K562 (cell line): ENCODE results near the gene BPIFB2. TPM values are rescaled to one million over a fixed set of nuclear protein-coding genes. Genes with fewer than 3 reads are reported as not detected.
A peak's percentile ranks its signal among the peaks of the same experiment; 100 is the strongest.

Source experiments
- ATAC-seq: fragments of 200-7000 bp; cut with Tn5 transposase; 3 replicates; pipeline ENCODE4 v1.9.1; 2020; ENCODE audit warnings: moderate library complexity
- BruUV-seq: library from RNA; stranded (reverse); fragments of 400-500 nt; replicated peaks from 2 replicates; lab custom pipeline; 2021; lab: Mats Ljungman, UMichigan
- CTCF ChIA-PET: fragments of 300-600 bp; formaldehyde crosslinking; extraction: SDS; loops from one replicate; lab custom pipeline; 2021; ENCODE audit warnings: low intra/inter-chr PET ratio; lab: Yijun Ruan, JAX
- POLR2A ChIA-PET: fragments of 300-600, 350-650 bp; sonication (Branson Sonifier 250); formaldehyde crosslinking; extraction: SDS; loops from one replicate; lab custom pipeline; 2021; ENCODE audit warnings: antibody characterized with exemption, inconsistent platforms; lab: Yijun Ruan, JAX
- DNase-seq, 4 experiments: peaks; one replicate each; pipeline versions ENCODE4 v3.0.0 to v3.0.0-alpha.2; 2011 to 2018; ENCODE audit warnings: low spot score in 3 of 4, mixed read lengths in 3 of 4; ENCODE audit errors: extremely low read depth in 1 of 4
- FAIRE-seq: peaks from 2 replicates; lab custom pipeline; 2011; peaks lifted over from hg19 to GRCh38; lab: Jason Lieb, UNC
- H2AFZ ChIP-seq: 2 replicates; pipeline ENCODE4 v1.6.0; 2011; ENCODE audit warnings: low read depth, low read length, control low read depth, inconsistent platforms
- H3K27ac ChIP-seq: fragments of 200-600 bp; 3 replicates; pipeline ENCODE4 v1.8.0; 2011; ENCODE audit warnings: low read depth, mild to moderate bottlenecking, control low read depth, inconsistent platforms, low read length, moderate library complexity, mixed read lengths; ENCODE audit errors: extremely low read depth
- H3K27me3 ChIP-seq, 2 experiments: fragments of 300-600 bp in 1 of 2; 2 replicates in 1 of 2; 3 replicates in 1 of 2; pipeline versions ENCODE4 v1.6.0 to v1.8.0; 2011; ENCODE audit warnings: inconsistent platforms in 2 of 2, low read length in 2 of 2, mild to moderate bottlenecking in 1 of 2, mixed read lengths in 1 of 2, moderate library complexity in 1 of 2; ENCODE audit not compliant: control insufficient read depth in 2 of 2, insufficient read depth in 2 of 2
- H3K36me3 ChIP-seq: fragments of 300-600 bp; 3 replicates; pipeline ENCODE4 v1.8.0; 2011; ENCODE audit warnings: mild to moderate bottlenecking, low read length, inconsistent platforms; ENCODE audit not compliant: control insufficient read depth, insufficient read depth
- H3K4me1 ChIP-seq, 2 experiments: fragments of 200-600 bp in 1 of 2; replicated peaks in 1 of 2; 2 replicates in 1 of 2; 3 replicates in 1 of 2; pipeline versions ENCODE4 v1.5.1 to v1.8.0; 2011; ENCODE audit warnings: inconsistent platforms in 2 of 2, low read length in 2 of 2, mild to moderate bottlenecking in 1 of 2, mixed read lengths in 1 of 2, moderate library complexity in 1 of 2; ENCODE audit not compliant: control insufficient read depth in 2 of 2, insufficient read depth in 2 of 2
- H3K4me2 ChIP-seq: 2 replicates; pipeline ENCODE4 v1.6.1; 2011; ENCODE audit warnings: low read length, control low read depth, inconsistent platforms, mixed read lengths; ENCODE audit not compliant: insufficient read depth
- H3K4me3 ChIP-seq: fragments of 200-600 bp; sonication (generic), shearing (Covaris generic); 2 replicates; pipeline ENCODE4 v1.5.1; 2016; ENCODE audit warnings: control low read depth, inconsistent platforms
- H3K79me2 ChIP-seq: fragments of 200-600 bp; 3 replicates; pipeline ENCODE4 v1.8.0; 2011; ENCODE audit warnings: low read length, inconsistent platforms; ENCODE audit not compliant: control insufficient read depth, insufficient read depth
- H3K9ac ChIP-seq, 2 experiments: 2 replicates each; pipeline versions ENCODE4 v1.6.0 to v1.6.1; 2011; ENCODE audit warnings: low read depth in 2 of 2, low read length in 2 of 2, control low read depth in 1 of 2, inconsistent platforms in 1 of 2, mild to moderate bottlenecking in 1 of 2, mixed read lengths in 1 of 2; ENCODE audit not compliant: insufficient read depth in 1 of 2
- H3K9me1 ChIP-seq: one replicate; pipeline ENCODE4 v1.6.0; 2011; ENCODE audit warnings: inconsistent platforms, mild to moderate bottlenecking, low read length, moderate library complexity; ENCODE audit not compliant: control insufficient read depth, insufficient read depth
- H3K9me3 ChIP-seq: replicated peaks from 2 replicates; pipeline ENCODE4 v1.5.1; 2011; ENCODE audit warnings: low read depth, low read length, inconsistent platforms; ENCODE audit not compliant: control insufficient read depth, insufficient read depth
- H4K20me1 ChIP-seq: replicated peaks from 2 replicates; pipeline ENCODE4 v1.6.1; 2011; ENCODE audit warnings: low read length, inconsistent platforms, mixed read lengths; ENCODE audit not compliant: control insufficient read depth, insufficient read depth
- ARNT ChIP-seq, 2 experiments: fragments of 450-650 bp; IDR thresholded peaks; 2 replicates each; pipeline ENCODE4 v1.6.1; 2016; ENCODE audit warnings: mild to moderate bottlenecking in 1 of 2
- ATF3 ChIP-seq, 2 experiments: fragments of 450-650 bp in 1 of 2; sonication (generic) in 1 of 2; formaldehyde crosslinking in 1 of 2; IDR thresholded peaks in 1 of 2; conservative IDR thresholded peaks in 1 of 2; 2 replicates each; pipeline versions ENCODE4 v1.6.1 to v1.8.1; 2016 to 2023; ENCODE audit warnings: mild to moderate bottlenecking in 2 of 2, moderate library complexity in 2 of 2, inconsistent platforms in 1 of 2, missing genetic modification reagents in 1 of 2
- ELF1 ChIP-seq: fragments of 200-800 bp; sonication (Bioruptor generic); IDR thresholded peaks from 2 replicates; pipeline ENCODE4 v1.6.1; 2016; ENCODE audit warnings: missing genetic modification characterization, missing compliant biosample characterization
- ETV1 ChIP-seq: fragments of 450-650 bp; conservative IDR thresholded peaks from 2 replicates; pipeline ENCODE4 v1.6.1; 2016; ENCODE audit warnings: missing genetic modification characterization, control low read depth, low read depth, missing compliant biosample characterization
- EZH2 ChIP-seq: IDR thresholded peaks from 2 replicates; pipeline ENCODE4 v1.6.1; 2012; ENCODE audit warnings: low read depth, mild to moderate bottlenecking, inconsistent platforms, low read length, borderline replicate concordance
- GABPB2 ChIP-seq: fragments of 250-450 bp; sonication (Bioruptor Pico); conservative IDR thresholded peaks from 2 replicates; pipeline ENCODE4 v1.5.1; 2021; ENCODE audit warnings: mild to moderate bottlenecking
- HDAC6 ChIP-seq: IDR thresholded peaks from 2 replicates; pipeline ENCODE4 v1.6.1; 2012; ENCODE audit warnings: low read depth, mild to moderate bottlenecking, control low read depth, inconsistent platforms, low read length, moderate library complexity
- IRF9 ChIP-seq: fragments of 450-650 bp; IDR thresholded peaks from 2 replicates; pipeline ENCODE4 v1.6.1; 2016; ENCODE audit warnings: missing biosample characterization, missing genetic modification characterization
- NFIC ChIP-seq: fragments of 450-650 bp; IDR thresholded peaks from 2 replicates; pipeline ENCODE4 v1.6.1; 2017; ENCODE audit warnings: mild to moderate bottlenecking, inconsistent platforms
- PYGO2 ChIP-seq: fragments of 450-650 bp; IDR thresholded peaks from 2 replicates; pipeline ENCODE4 v1.6.1; 2016; ENCODE audit warnings: mild to moderate bottlenecking, missing genetic modification characterization, moderate library complexity, missing compliant biosample characterization
- RFX1 ChIP-seq: fragments of 450-650 bp; IDR thresholded peaks from 2 replicates; pipeline ENCODE4 v1.6.1; 2016; ENCODE audit warnings: mild to moderate bottlenecking, moderate library complexity
- SIN3A ChIP-seq, 2 experiments: fragments of 150-350 bp in 1 of 2; IDR thresholded peaks; 2 replicates each; pipeline ENCODE4 v1.6.1; 2011 to 2016; ENCODE audit warnings: borderline replicate concordance in 2 of 2, low read depth in 2 of 2, low read length in 2 of 2, mild to moderate bottlenecking in 2 of 2, moderate library complexity in 2 of 2; ENCODE audit not compliant: control insufficient read depth in 1 of 2
- SMARCC2 ChIP-seq: fragments of 450-650 bp; IDR thresholded peaks from 2 replicates; pipeline ENCODE4 v1.6.1; 2017; ENCODE audit warnings: antibody characterized with exemption, moderate library complexity, mild to moderate bottlenecking, low read depth
- SPI1 ChIP-seq: IDR thresholded peaks from 2 replicates; pipeline ENCODE4 v1.6.1; 2011; ENCODE audit warnings: low read depth, low read length, control low read depth, borderline replicate concordance
- ZFPM2 ChIP-seq: fragments of 250-450 bp; sonication (Bioruptor Pico); IDR thresholded peaks from 2 replicates; pipeline ENCODE4 v1.5.1; 2022; ENCODE audit warnings: mild to moderate bottlenecking
- ZNF347 ChIP-seq: fragments of 450-650 bp; formaldehyde crosslinking; IDR thresholded peaks from 2 replicates; pipeline ENCODE4 v1.4.0; 2020; ENCODE audit warnings: low read depth, mild to moderate bottlenecking, moderate library complexity
- ZNF408 ChIP-seq: fragments of 250-450 bp; sonication (Bioruptor Pico); IDR thresholded peaks from 2 replicates; pipeline ENCODE4 v1.4.0; 2020; ENCODE audit warnings: low read depth, mild to moderate bottlenecking, moderate library complexity
- ZNF57 ChIP-seq: fragments of 450-650 bp; formaldehyde crosslinking; IDR thresholded peaks from 2 replicates; pipeline ENCODE4 v1.4.0; 2020; ENCODE audit warnings: mild to moderate bottlenecking, moderate library complexity
- WGBS: fragments of 100-300 bp; shearing (Covaris generic); methylation state at CpG from one replicate; pipeline ENCODE4 v1.1.6; 2016; ENCODE audit warnings: low coverage, mixed read lengths; ENCODE audit not compliant: insufficient coverage; ENCODE audit errors: missing lambda C conversion rate; 5-methylcytosine and 5-hydroxymethylcytosine counted together
- in situ Hi-C: fragments of 300-500 bp; cut with MboI; formaldehyde crosslinking; loops from 4 replicates; pipeline ENCODE4 v1.15.0; 2018; ENCODE audit warnings: inconsistent platforms, mixed read lengths
- intact Hi-C: fragments of 100-400 bp; cut with micrococcal nuclease; formaldehyde crosslinking; loops from 2 replicates; pipeline ENCODE4 v1.14.2; 2022
- polyA plus RNA-seq, 8 experiments: library from polyadenylated mRNA; depleted of rRNA in 4 of 8; stranded (reverse) in 5 of 8; unstranded in 3 of 8; fragments of >200 nt; fragmentation: Nextera tagmentation in 2 of 8; fragmentation: Illumina TruSeq in 1 of 8; extraction: Ambion mirVana in 2 of 8; extraction: Trizol in 1 of 8; gene quantifications; 2 replicates each; pipeline versions ENCODE4 v1.2.1 to v1.2.3, GENCODE V29; 2011 to 2014; ENCODE audit warnings: inconsistent platforms in 1 of 8, missing spikeins in 1 of 8
- total RNA-seq, 7 experiments: library from RNA; depleted of rRNA in 6 of 7; stranded (reverse); fragments of >200 nt in 6 of 7; fragmentation: Illumina TruSeq in 2 of 7; extraction: Trizol in 2 of 7; gene quantifications; 2 replicates each; pipeline versions ENCODE4 v1.2.1 to v1.2.3, GENCODE V29; 2011 to 2021; ENCODE audit warnings: low replicate concordance in 1 of 7

Gene BPIFB2
- total and polyA plus RNA-seq, 9 of the 15 experiments (the other 6 are each of a cell fraction or from before 2014, with no cell fraction given) = not detected

GRCh38 chr20:32999603-33000250 lies 7.8 kb upstream of the BPIFB2 start:
- no peak for FAIRE-seq

More at GRCh38 chr20:32999603-33000250, 7.8 kb upstream of the BPIFB2 start:
- Histone ChIP-seq H3K9me1 (no peaks in the 10 kb centered on the region), H3K36me3 (no peaks in the 10 kb centered on the region), H2AFZ (0 out of 2 replicates have a peak overlapping the region, but pooled peaks have one; percentile 26), H3K4me1 (no peaks in the 10 kb centered on the region; a peak in 1 of 5 replicates), H3K9me3 (no peaks in the 10 kb centered on the region; the same call in 1 of the 2 replicates), H3K27me3 (peaks cover 2 to 27% of the 10 kb centered on the region in 2 experiments; a peak in 2 of 5 replicates), H3K4me2 (peak overlapping the region; percentile 27; the same call in 1 of the 2 replicates), H3K79me2 (no peaks in the 10 kb centered on the region), H3K4me3 (no peak overlapping the region), H3K9ac (peak overlapping the region in 1 of 2 experiments; percentile 3; a peak in 1 of 4 replicates), H4K20me1 (no peaks in the 10 kb centered on the region), H3K27ac (no peak overlapping the region)
- DNase-seq = no peak
- 4% methylated on average over 8 of the region's 9 CpGs for WGBS
- no peak for TF ChIP-seq ZNF57 (CRISPR knock-in tag)
- TF ChIP-seq RFX1 = 0 out of 2 replicates have a peak, but pooled peaks have one; percentile 26
- TF ChIP-seq PYGO2 (tag) = no peak
- no peak for TF ChIP-seq ETV1 (tag)
- no peak for TF ChIP-seq SIN3A (IDR thresholded peaks at IDR 0.05; ENCODE audit: borderline replicate concordance in 2 of 2, control insufficient read depth in 1 of 2, low read depth in 2 of 2, low read length in 2 of 2)
- no peak for TF ChIP-seq HDAC6
- TF ChIP-seq EZH2 = no peak
- TF ChIP-seq ZFPM2 (CRISPR knock-in tag) = no peak
- TF ChIP-seq ZNF408 = no peak
- no peak for TF ChIP-seq SMARCC2
- TF ChIP-seq ELF1 (tag) = 0 out of 2 replicates have a peak, but pooled peaks have one; percentile 26
- no peak for TF ChIP-seq ARNT (IDR thresholded peaks at IDR 0.05)
- TF ChIP-seq IRF9 (tag) = no peak
- TF ChIP-seq SPI1 = 0 out of 2 replicates have a peak, but pooled peaks have one; percentile 15
- TF ChIP-seq NFIC = no peak
- TF ChIP-seq ZNF347 (CRISPR knock-in tag) = no peak
- TF ChIP-seq GABPB2 = no peak
- no peak for TF ChIP-seq ATF3 (IDR thresholded peaks at IDR 0.05)
- TF ChIP-seq ATF3 (CRISPR knock-in tag; conservative IDR thresholded peaks at IDR 0.05) = no peak
- no peak for ATAC-seq
- CTCF ChIA-PET = no interaction called here
- POLR2A ChIA-PET = interaction anchor here (1.1 to 1.2 kb wide), 2 partner anchors 22 to 26 kb away, joined by 3 to 4 read pairs; no protein-coding TSS in a partner anchor
- BruUV-seq = no TSS peak
- intact Hi-C loops = no loop called here
- in situ Hi-C loops = no loop called here
